Superior temporal gyrus (tissue), 1 donor: ENCODE results near the gene VEPH1.

Experiments
- DNase-seq: peaks from one replicate; pipeline ENCODE4 v3.0.0-alpha.2; 2016; ENCODE audit errors: extremely low spot score

The VEPH1 gene

DNA sequence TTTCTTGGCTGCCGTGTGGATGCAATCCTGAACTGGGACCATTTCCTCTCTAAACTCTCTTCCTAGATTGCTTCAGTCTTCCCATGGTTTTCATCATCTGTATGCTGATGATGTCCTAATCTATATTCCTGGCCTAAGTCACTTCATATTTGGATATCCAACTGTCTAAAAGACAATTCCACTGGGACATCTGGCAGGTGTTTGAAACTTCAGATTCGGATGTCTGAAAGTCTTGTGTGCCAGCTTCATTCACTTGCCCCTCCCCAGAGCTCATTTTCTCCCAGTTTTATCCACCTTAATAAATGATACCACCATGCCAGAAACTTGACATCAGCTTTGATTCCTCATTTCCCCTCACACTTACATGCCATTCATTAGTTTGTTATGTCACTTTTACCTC is 201.5 kb downstream of the VEPH1 start:
- no peak for DNase-seq

DNA sequence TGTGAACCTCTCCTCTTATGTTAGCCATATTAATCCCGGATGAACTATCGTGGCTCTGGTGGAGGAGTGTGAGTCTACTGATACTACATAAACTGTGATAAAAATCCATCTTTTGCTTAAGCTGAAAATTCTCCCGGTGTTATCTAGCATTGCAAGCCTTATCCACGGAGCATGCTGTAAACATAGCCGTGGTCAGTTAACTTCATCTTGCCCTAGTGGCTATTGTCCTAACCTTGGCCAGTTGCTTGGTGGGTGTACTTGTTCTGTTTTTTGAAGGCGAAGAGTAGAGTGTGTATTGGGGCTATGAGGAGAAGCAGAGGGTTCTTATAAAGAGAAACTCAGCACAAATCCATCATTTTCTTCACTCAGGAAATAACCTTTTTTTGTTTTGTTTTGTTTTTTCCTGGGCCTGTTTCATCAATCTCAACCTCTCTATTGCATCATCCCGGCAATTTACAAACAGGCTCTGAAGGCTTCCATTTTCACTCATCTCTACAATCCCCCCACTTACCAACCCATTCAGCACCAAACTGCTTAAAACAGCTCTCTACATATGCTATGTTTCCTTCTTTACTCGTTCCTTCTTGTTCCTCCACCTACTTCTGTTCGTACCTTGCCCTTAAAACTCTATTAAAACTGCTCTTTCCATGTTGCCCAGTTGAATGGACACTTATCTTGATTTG is 202.1 kb downstream of the VEPH1 start:
- DNase-seq: no peak

DNA sequence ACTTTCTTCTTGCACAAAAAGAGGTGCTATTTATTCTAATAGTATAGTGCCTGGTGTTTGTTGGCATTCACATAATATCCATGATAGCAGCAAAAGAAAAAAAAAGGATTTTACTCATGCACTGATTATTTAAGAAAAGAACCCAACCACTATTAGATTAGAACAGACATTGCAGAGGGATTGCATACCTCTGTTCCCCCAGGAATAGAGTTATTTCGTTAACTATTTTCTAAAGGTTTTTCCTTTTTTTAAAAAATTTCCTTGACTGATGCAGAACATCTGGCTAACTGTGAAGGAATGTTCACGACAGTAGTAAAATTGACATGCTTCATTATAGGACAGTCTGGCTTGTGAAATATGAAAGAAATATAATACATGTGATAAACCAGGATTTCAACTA is 203.1 kb downstream of the VEPH1 start:
- DNase-seq: no peak

DNA sequence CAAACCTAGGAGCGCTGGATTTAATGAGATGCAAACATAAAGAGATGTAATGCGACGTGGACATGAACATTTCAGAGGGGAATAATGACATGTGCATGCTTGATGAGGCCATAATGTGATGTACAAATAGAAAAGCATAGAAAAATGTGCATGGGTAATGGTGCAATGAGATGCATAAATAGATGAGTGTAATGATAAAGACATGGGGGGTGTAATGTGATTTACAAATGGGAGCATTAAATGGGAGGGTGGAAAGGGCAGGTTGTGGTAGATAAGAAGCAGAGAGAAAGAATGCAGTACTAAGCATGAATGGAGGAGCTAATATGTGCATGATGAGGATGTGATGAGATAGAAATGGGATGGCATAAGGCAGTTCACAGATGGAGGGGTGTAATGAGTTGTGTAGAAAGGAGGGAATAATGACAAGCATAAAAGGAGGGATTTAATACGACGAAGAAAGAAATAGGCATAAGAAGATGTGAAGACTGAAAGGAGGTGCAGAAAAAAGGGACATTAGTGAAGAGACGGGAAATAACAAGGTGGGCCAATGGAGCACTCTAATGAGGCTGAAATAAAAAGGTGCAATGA is 205.8 kb downstream of the VEPH1 start:
- DNase-seq: no peak

DNA sequence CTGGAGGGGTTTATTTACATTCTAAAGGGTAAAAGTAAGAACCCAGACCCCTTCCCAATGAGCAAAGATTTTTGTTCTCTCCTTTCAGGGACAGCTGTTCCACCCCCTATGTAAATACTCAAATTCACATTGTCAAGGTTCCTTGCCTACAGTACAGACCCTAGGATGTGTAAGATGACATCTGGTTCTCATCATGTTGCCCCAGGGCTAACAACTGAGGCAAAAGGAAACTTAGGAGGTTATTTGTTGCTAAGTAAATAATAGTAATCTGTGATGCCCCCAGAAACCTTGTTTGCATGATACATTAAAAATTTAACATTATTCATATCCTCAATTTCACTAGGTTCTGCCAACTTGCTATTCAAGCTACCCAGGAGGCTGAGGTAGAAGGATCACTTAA is 208.3 kb downstream of the VEPH1 start:
- no peak for DNase-seq

DNA sequence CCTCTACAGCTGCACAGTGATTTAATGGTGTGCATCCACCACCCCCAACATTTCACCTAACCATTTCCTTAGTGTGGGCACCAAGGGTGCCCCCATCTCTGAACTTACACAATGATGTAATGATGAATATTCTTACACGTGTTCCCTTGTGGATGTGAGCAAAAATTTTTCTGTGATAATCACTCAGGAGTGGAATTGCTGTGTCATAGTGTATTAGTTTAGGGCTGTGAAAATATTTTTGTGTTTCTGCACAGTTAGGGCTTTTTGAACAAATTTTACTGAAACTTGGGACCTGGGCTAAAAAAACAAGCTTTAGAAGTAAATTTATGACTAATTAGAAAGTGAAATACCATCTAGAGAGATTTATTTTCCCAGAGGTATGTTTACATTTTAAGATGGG is 208.7 kb downstream of the VEPH1 start:
- DNase-seq: no peak

DNA sequence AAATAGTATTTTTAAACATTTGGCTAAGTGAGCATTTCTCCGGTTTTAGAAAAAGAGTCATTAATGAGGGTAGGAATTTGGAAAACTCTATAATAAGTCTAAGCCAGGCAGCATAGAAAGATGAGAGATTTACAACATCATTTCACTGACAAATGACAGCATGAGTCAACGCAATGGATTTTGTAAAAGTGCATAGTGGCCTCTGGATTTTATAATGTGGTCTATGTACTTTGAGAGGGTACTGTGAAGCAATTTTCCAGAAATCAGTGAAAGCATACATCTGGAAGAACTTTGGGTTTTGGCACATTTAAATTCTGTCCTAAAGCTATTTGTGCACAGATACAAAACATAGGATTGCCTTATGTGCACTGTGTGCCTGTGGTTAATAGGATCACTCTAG is 212.4 kb downstream of the VEPH1 start:
- no peak for DNase-seq

DNA sequence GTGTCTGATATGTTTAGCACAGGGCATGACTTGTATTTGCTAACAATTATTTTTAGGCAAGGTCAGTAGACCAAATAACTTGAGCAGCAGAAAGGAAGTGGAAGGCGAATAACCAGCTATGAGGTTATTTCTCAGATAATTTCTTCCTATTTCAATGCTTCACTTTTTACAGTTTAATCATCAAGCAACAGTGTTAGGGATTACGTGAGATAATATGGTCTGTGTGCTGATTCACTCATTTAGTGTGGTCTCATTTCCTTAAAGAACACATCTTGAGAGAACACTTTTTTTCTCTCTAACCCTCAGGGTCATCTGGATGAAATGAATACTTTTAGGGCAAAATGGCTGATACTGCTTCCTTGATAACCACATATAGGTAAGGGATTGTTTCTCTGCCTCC is 217.2 kb downstream of the VEPH1 start:
- no peak for DNase-seq

DNA sequence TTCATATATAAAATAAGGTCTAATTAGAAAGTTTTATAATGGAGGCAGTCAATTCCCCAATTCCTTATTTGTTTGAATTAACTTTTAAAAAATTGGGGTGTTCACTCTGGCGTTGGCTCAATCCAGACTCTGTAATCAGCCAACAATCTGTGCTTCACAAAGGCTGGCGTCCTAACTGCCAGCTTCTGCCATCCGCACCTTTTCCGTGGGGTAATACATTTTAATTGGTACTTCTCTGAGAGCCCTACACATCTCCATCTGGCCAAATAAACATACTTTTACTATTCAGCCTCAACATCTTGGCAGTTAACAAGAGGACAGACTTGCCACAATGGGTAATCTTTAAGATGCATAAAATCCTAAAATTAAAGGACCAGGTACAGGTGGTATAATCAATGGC is 218.1 kb downstream of the VEPH1 start:
- no peak for DNase-seq

DNA sequence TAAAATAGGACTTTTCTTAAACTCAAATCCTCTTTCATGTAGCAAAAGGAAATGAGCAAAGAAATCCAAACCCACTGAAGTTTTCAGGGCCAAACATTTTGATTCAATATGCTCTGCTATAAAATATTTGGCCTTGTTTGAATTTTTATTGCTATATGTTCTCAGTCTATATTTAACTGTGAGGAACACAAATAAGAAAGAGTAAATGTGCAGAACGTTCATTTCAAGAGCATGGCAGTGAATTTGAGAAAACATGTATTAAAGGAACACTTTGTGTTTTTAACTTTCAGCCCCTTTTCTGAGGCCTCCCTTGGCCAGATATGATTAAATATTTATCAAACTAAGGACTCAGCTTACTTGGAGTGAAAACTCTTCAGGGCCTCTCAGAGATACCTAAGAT is 218.5 kb downstream of the VEPH1 start:
- no peak for DNase-seq

DNA sequence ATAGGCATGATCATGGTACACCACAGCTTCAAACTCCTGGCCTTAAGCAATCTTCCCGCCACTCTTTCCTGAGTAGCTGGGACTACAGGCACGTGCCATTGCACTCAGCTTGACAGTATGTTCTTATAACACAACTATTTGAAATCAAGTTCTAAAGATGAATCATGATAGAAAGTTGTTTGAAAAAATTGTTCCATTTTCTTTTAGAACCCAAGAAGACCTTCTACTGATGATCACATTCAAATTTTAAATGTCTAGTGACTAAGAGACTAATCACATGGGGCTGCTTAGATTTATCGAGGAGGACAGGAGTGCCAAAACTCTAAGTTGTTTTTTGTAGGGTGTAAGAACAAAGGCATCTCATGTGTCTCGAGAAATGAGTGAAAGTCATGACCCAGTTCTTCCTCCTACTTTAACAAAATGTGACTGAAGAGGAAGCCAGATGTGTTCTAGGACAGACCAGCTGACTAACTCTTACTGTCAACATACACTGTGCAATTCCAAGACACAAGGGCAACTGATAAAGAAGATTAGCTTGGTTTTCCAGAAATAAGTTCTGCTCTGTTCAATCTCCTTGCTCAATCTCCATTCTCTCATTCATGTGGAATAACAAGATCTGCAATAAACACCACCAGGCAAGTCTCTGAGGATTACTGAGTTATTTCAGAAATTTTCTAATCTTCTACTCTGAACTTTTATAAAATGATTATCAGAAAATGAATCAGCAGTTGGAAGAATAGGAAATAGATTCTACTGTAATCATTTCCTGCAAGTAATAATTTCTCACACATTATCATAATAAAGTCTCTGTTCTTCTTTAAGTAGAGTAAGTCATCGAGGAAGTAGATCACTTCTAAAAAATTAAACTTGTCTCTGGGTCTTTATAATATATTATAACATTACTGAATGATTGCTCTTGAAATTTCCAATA is 220.7 kb downstream of the VEPH1 start:
- no peak for DNase-seq

DNA sequence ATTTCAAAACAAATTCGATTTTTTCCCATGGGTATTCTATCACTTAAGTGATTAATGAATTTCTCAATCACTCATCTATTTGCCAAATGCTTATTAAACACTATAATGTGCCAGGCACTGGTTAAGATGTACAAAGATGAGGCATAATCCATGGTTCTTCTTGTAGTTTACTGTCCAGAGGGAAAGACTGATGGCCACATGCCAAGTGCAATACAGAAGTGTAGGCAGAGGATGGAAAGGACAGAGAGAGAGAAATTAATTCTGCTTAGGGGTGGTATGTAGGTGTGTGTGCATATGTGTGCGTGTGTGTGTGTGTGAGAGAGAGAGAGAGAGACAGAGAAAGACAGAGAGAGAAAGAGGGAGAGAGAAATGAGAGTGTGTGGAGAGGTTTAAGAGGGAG is 222.4 kb downstream of the VEPH1 start:
- no peak for DNase-seq

DNA sequence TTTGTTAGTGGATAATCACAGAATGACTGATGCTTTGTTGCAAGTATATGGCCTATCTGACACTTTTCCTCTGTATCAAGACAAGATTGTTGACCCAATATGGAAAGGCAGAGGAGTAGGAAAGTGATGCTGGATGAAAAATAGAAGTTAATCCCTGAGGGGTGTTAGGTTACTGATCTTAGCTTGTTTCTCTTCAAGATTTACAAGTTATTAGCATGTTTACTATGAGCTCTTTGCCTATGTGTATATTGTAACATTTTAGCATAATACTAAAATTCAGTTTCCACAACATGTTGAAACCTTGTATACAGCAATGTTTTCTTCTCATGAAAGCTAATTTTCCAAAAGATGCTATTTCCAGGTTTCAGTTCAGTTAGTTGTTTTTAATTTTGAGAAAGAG is 222.9 kb downstream of the VEPH1 start:
- DNase-seq: no peak

DNA sequence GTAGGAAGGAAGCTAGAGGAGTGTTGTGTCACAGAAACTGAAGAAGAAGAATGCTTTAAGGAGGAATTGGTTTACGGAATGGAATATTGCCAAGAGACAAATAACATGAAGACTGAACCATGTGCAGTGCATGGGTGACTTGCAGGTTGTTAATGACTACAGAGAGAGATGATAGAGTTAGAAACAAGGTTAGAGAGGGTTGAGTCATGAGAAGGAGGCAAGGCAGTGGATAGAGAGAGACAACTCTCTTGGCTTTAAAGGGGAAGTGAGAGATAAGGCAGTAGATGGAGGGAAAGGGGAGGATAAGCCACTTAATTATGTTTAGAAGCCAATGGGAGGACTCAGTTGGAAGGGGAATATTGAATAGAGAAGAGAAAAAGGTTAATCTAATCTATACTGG is 224.0 kb downstream of the VEPH1 start:
- DNase-seq: no peak

DNA sequence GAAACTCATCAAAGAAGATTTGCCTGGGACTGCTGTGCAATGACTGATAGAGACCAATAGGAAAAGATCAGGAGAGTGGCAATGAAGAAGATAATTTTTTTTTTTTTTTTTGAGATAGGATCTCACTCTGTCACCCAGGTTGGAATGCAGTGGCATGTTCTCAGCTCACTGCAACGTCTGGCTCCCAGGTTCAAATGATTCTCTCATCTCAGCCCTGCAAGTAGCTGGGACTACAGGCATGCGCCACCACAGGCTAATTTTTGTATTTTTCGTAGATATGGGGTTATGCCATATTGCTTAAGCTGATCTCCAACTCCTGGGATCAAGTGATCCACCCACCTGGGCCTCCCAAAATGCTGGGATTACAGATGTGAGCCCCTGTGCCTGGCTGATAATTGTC is 226.4 kb downstream of the VEPH1 start:
- DNase-seq: no peak

DNA sequence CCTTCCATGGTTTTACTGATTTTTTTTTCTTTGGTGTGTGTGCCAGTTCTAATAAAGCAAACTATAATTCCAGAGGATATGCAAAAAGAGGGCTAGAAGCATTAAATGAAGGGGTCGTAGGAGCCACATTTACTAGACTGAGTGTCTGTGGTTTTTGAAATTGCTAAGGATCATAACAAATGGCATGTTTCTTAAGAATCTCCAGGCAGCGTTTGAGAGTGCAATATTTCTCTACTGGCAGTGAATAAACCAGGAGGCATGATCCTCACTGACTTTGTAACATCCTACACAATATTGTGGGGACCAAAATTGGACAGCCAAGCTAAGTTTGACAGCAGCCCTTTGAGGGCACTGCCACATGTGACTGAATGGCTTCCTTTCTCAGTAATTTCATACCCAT is 227.4 kb downstream of the VEPH1 start:
- no peak for DNase-seq

DNA sequence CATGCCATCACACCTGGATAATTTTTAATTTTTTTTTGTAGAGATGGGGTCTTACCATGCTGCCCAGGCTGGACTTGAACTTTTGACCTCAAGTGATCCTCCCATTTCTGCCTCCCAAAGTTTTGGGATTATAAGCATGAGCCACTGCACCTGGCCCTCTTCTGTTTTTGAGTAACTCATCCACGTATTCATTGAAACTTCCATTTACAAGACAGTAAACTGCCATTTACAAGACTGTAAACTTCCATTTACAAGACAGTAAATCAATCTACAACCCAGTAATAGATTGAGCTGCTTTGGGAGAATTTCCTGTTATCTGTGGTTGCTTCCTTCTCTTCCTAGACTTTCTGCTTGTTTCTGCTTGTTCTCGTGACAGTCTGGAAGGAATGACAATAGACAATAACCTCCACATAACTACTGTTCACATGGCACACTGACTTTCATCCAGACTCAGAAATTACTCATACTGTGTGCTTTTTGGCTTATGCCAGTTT is 228.5 kb downstream of the VEPH1 start:
- peak; percentile 40 for DNase-seq

DNA sequence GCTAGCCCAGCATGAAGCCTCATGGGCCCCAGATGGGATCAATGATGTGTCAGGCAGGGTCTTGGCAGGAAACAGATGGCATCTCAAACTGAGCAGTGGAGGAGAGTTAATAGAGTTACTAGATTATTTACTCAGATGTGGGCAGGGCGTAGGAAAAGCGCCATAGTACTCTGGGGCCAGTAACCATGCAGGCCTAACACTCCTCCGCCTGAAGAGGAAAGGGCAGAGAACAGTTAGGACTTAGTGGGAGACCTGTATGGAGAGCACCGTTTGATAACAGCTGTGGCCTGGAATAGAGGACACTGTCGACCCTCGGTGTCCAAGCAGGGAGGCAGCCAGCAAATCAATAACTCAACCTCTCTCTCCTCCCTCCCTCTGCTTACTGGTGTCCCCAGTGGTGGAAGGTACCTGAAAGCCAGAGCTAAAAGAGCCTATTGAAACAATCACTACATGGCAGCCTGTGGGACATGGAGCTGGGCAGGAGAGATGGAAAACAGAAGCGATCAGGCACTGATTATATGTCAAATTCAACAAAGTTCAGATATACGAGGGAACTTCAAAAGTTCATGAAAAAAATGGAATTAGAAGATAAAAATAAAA is 231.8 kb downstream of the VEPH1 start:
- DNase-seq: no peak

DNA sequence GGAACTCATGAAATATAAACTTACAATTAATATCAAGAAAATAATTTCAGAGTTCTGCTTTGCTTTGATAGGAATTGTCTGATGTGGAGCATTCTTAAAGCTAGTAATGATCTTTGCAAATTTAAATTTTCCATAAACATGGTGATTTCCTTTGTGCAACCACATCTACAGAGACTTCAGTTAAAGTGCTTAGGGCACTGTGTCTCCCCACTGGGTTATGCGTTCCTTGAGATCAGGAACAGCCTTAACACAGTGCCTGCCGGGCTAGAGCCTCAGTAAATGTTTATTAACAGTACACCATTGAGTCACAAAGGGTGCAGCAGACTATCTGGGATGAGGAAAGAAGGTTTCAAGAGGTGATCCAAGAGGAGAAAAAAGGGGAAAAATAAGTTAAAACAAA is 235.2 kb downstream of the VEPH1 start:
- DNase-seq: no peak

DNA sequence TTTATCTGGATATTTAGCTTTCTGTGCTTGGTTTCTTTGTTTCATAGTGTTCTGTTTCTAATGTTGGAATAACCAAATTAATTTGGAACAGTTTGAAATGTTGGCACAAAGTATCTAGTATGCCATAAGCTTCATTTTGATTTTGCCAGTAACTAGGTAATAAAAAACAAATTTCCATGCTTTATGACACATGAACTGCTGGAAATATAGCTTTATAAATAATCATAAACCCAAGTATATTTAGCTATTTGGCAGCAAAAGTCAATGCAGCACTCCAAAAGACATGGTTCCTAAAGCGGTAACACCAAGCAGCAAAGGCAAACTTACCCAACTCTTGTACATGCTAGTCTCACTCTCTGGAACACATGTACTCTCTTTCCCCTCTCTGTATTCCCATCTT is 237.3 kb downstream of the VEPH1 start:
- DNase-seq: no peak

DNA sequence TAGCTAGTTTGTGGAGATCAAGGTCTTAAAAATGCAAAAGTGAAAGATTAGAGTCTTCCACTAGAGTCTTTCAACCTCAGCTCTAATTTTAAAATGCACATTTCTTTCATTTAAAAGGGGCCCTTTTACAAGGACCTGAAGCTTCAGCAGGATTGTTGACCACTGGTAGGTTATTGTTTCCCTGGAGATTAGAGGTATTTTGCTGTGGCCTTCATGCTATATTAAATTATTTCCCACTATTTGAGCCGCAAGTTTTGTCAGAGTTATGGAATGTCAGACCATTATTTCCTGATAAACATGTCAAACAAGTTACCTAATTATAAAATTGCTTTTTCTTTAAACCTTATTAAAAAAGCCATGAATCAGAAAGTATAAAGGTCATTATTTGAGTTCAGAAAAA is 240.2 kb downstream of the VEPH1 start:
- DNase-seq: no peak

DNA sequence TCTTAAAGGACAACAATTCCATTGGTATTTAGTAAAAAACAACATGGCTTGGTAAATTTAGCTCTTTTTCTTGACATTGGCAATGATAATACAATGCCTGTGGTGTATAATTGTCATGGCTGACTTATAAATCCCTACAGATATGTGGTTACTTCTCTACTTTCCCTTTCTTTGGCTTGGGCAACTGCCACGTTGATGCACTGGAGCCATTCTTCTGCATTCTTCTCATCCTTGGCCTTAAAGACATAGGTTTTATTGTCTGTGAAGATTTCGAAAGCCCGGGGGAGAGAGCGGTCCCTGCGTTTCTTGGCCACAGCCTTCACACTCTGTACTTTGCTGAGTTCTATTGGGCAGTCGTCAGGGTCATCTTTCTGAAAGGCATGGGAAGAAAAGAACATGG is 242.2 kb downstream of the VEPH1 start:
- no peak for DNase-seq
